Large intestine (tissue), 3 donors: ENCODE data around the gene WWOX. TPM values are rescaled to one million over a fixed set of nuclear protein-coding genes. Genes with fewer than 3 reads are reported as not detected.

Experiments used
- DNase-seq, 2 donors: peaks; one replicate each; pipeline versions ENCODE4 v3.0.0 to v3.0.0-alpha.2; 2013
- H3K27ac ChIP-seq: one replicate; pipeline ENCODE4 v1.5.1; 2013; ENCODE audit warnings: low read length
- H3K27me3 ChIP-seq: 2 replicates; pipeline ENCODE4 v1.6.1; 2013; ENCODE audit warnings: low read length; ENCODE audit not compliant: control insufficient read depth, insufficient read depth
- H3K36me3 ChIP-seq: 2 replicates; pipeline ENCODE4 v1.6.1; 2013; ENCODE audit warnings: low read length; ENCODE audit not compliant: control insufficient read depth, insufficient read depth
- H3K4me1 ChIP-seq: one replicate; pipeline ENCODE4 v1.6.1; 2013; ENCODE audit warnings: low read length; ENCODE audit not compliant: control insufficient read depth, insufficient read depth
- H3K4me3 ChIP-seq: one replicate; pipeline ENCODE4 v1.5.1; 2013; ENCODE audit warnings: low read length
- H3K9me3 ChIP-seq: one replicate; pipeline ENCODE4 v1.6.1; 2013; ENCODE audit warnings: mild to moderate bottlenecking, low read depth, low read length, moderate library complexity; ENCODE audit not compliant: control insufficient read depth
- WGBS: methylation state at CpG from one replicate; pipeline ENCODE4 v1.1.5; 2013; ENCODE audit warnings: low lambda C conversion rate; ENCODE audit not compliant: insufficient coverage; 5-methylcytosine and 5-hydroxymethylcytosine counted together
- polyA plus RNA-seq: library from polyadenylated mRNA; unstranded; fragments of 120-200 nt; gene quantifications from one replicate; pipeline ENCODE4 v1.2.1, GENCODE V29; 2013

The WWOX gene
- polyA plus RNA-seq, 1 donor, result 16.2 TPM

DNA sequence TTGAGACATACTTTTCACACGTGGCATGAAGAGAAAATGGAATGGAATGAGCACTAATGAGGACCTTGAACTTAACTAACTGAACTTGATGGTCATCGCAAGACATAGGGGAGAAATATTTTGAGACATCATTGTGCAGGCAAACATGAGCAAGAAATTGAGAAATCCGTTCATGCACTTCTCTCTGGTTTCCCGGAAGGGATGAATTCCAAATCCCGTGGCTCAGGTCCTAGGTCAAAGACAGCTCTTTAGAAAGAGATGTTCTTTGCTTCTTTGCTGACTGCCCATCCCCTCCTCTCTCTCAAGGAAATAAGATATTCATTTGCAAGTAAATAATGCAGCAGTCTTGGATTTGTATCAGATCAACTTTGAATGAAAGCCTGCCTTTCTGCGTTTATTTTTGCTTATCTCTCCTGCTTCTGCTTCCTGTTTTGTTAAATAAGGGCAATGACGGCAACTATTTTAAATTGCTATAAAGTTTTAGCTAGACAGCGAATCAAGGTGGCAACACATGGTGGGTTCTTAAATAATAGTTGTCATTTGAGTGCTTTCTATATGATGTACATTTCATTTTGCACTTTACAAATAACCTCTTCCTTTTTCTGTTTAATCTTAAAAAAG lies 843.3 kb downstream of the WWOX start:
- no peak overlapping the region for H3K4me3 ChIP-seq
- H3K4me1 ChIP-seq, result no peaks in the 10 kb centered on the region
- no peak overlapping the region for H3K27ac ChIP-seq
- WGBS, result 70% methylated on average over 6 of the region's 8 CpGs
- H3K27me3 ChIP-seq, result no peaks in the 10 kb centered on the region
- no peak for DNase-seq
- no peaks in the 10 kb centered on the region for H3K36me3 ChIP-seq
- H3K9me3 ChIP-seq, result no peaks in the 10 kb centered on the region

DNA sequence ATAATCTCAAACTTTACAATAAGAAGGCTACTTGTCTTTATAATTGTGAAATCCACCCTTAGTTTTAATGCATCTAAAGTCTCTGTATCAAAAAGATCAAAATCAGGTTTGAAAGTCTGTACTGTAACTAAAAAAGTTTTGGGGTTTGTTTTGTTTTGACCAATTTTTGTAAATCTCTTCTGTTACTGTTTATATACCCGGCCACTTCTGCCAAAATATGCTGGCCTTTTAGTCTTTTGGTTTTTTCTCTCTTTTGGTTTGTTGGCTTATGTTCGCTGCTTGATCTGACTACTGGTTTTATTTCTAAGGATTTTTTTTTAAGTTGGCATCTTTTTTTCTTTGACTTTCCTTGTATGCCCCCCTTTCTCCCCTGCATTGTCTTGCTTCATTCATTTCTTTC lies 845.9 kb downstream of the WWOX start:
- Histone ChIP-seq H3K27me3 (no peaks in the 10 kb centered on the region), H3K4me3 (no peak overlapping the region), H3K27ac (no peak overlapping the region), H3K9me3 (no peaks in the 10 kb centered on the region), H3K4me1 (no peaks in the 10 kb centered on the region), H3K36me3 (no peaks in the 10 kb centered on the region)
- 88% methylated on average over 2 of the region's 2 CpGs for WGBS
- no peak for DNase-seq

DNA sequence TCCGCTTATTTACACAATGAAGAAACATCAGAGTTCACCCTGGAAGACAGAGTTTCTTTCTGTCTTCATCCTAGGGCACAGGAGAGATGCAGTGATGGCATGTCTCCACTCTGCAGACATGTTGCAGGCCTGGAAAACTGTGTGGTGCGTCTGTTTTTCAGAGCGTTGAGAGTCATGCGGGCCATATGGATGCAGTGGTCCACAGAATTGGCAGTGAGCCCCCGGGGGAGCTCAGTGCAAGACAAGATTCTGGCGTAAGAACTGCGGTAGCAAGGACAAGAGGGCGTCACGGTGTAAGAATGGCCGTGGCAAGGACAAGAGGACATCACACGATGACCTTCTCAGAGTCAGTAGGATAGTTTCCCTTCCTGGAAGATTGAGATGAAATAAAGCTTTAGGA lies 847.1 kb downstream of the WWOX start:
- Histone ChIP-seq H3K9me3 (no peaks in the 10 kb centered on the region), H3K4me3 (no peak overlapping the region), H3K27ac (no peak overlapping the region), H3K36me3 (no peaks in the 10 kb centered on the region), H3K27me3 (no peaks in the 10 kb centered on the region), H3K4me1 (no peaks in the 10 kb centered on the region)
- no peak for DNase-seq
- 100% methylated on average over 1 of the region's 11 CpGs for WGBS

DNA sequence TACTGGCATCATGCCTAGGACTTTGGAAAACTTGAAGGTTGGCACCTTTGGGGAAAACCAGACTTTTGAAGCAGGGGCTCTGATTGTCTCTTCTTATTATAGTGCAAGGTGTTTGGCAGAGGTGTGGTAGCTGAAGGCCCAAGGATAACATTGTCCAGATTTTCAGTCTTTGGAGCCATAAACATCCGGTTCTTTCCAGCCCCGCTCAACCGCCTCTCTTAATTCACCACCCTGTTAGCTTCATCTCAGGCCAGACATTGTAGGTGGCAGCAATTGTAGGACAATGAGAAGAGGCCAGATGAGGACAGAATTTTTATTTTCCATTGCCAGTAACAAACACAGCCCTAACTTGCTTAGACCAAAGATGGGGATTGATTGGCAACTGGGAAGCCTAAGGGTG lies 851.3 kb downstream of the WWOX start:
- DNase-seq, result no peak
- Histone ChIP-seq H3K4me1 (no peaks in the 10 kb centered on the region), H3K27ac (no peak overlapping the region), H3K36me3 (no peaks in the 10 kb centered on the region), H3K27me3 (no peaks in the 10 kb centered on the region), H3K4me3 (no peak overlapping the region), H3K9me3 (no peaks in the 10 kb centered on the region)
- WGBS, result no CpG with 5 or more reads among the region's 3 CpGs

DNA sequence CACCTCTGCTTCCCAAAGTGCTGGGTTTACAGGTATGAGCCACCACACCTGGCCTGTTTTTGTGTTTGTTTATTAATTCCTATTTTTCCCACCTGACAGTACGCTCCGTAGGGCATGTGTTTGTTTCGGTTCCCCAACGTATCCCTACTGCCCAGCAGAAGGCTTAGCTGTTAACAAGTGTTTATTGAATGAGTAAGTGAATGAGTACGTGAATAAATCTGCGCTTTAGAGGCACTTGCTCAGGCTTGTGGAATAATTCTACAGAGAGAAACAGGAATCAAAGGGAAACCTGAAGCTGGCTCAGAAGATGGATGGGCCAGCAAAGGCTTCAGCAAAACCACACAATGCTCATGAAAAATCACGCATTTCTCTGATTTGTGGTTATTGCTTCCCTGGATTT lies 853.2 kb downstream of the WWOX start:
- H3K4me3 ChIP-seq, result no peak overlapping the region
- H3K36me3 ChIP-seq, result no peaks in the 10 kb centered on the region
- WGBS, result 100% methylated on average over 1 of the region's 7 CpGs
- H3K27me3 ChIP-seq, result no peaks in the 10 kb centered on the region
- H3K4me1 ChIP-seq, result no peaks in the 10 kb centered on the region
- H3K9me3 ChIP-seq, result no peaks in the 10 kb centered on the region
- H3K27ac ChIP-seq, result no peak overlapping the region
- DNase-seq, result no peak

DNA sequence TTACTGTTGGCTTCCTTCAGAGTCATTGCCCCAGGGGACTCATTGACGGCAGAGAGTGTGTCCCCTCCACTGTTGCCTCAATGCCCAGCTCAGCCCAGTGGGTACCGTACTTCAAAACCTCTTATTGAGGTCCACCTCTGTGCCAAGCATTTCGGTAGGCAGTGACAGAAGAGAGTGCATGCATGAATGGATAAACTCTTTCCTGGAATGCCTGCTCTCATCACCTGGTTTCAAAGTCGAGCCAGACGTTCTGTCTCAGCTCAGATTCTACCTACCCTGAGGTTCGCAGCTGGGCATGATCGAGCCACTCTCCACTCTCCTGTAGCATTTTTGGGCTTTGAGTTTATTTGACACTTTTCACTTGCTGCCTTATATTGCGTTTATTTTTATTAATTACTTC lies 854.1 kb downstream of the WWOX start:
- WGBS, result 100% methylated on average over 1 of the region's 8 CpGs
- Histone ChIP-seq H3K4me3 (no peak overlapping the region), H3K27ac (no peak overlapping the region), H3K36me3 (no peaks in the 10 kb centered on the region), H3K4me1 (no peaks in the 10 kb centered on the region), H3K9me3 (no peaks in the 10 kb centered on the region), H3K27me3 (no peaks in the 10 kb centered on the region)
- no peak for DNase-seq

DNA sequence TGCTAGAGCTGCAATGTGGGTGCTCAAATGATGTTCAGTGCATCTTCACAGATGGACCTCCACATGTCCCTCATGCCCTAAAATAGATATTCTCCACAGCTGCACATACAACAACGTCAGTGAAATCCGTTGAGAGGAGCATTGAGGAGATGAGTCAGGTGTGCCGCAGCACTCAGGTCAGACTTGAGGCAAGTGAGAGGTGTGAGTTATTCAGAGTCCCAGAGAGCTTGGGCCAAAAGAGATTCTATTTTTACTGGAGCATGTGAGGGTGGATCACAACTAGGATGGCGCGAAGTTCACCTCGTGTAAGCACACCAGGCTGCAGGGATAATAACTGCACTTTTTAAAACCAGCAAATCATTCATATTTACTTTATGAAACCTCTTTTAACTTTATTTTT lies 855.8 kb downstream of the WWOX start:
- no peaks in the 10 kb centered on the region for H3K9me3 ChIP-seq
- no peaks in the 10 kb centered on the region for H3K27me3 ChIP-seq
- no peaks in the 10 kb centered on the region for H3K36me3 ChIP-seq
- 100% methylated on average over 3 of the region's 6 CpGs for WGBS
- no peaks in the 10 kb centered on the region for H3K4me1 ChIP-seq
- H3K27ac ChIP-seq, result no peak overlapping the region
- no peak for DNase-seq
- H3K4me3 ChIP-seq, result no peak overlapping the region

DNA sequence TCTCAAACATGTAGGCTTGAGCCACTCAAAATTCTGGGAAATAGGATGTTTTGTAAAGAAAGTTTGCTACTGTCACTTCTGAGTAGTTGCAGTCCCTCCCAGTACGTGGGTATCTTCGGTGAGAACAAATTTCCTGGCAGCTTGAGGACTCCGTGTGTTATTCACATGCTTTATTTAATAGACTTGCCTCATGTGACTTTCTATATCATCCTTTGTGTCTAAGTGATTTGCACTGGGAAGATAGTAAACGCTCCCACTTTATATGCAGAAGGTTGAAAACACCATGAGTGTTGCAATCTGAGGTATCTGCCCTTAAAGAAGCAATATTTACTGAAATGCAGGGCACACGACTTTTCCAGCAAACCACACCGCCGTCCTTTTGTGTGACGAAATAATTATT lies 857.4 kb downstream of the WWOX start:
- no peaks in the 10 kb centered on the region for H3K9me3 ChIP-seq
- no peak overlapping the region for H3K4me3 ChIP-seq
- no peaks in the 10 kb centered on the region for H3K36me3 ChIP-seq
- DNase-seq, result no peak
- H3K4me1 ChIP-seq, result no peaks in the 10 kb centered on the region
- H3K27ac ChIP-seq, result no peak overlapping the region
- H3K27me3 ChIP-seq, result no peaks in the 10 kb centered on the region
- WGBS, result no CpG with 5 or more reads among the region's 8 CpGs

DNA sequence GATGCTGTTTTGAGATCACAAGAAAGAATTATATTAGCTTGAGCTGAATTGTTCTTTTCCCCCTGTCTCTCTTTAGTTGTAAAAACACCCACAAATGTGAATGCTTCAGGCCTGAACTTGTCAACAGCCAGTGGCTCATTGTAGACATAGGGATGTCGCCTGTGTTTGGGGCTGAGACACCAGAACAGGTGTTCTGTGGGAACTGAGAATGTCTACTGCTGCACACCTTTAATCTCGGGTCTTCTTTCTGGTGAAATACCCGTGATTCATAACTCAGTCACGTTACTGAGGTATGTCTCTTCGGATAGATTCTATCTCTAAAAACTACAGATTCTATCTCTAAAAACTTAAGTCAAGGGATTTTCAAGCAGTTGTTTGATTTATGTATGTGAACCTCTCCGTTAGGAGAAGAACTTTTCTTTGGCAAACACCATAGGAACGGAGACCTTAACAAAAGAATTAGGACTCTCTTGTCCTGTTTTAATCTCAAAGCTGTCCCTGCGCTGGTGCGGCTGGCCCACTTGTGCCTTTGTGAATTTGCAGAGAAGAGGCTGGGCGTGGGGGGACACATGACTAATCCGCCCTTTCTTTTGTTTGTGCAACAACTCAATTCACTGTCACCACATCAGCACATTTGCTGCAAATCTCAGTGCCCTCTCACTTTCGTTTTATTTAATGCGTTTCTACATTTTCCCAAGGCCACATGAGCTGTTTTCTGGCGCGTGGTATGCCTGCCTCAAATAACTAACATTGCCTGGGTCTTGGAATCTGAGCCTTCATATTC lies 858.1 kb downstream of the WWOX start:
- no peak overlapping the region for H3K4me3 ChIP-seq

DNA sequence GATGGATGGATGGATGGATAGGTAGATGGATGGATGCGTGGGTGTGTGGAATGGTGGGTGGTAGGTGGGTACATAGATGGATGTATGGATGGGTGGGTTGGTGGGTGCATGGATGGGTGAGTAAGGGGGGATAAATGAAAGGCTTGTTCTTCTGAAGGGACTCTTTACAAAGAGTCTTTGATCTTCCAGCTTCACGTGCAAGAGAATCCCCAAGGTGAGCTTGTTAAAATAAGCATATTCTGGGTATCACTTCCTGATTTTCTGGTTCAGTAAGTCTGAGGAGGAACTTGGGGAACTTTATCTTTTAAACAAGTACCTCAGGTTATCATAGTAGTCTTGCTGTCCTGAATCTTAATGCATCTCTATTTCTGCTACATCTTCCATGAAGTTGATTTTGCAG lies 862.0 kb downstream of the WWOX start:
- Histone ChIP-seq H3K4me1 (no peaks in the 10 kb centered on the region), H3K36me3 (no peaks in the 10 kb centered on the region), H3K9me3 (no peaks in the 10 kb centered on the region), H3K27ac (no peak overlapping the region), H3K4me3 (no peak overlapping the region), H3K27me3 (no peaks in the 10 kb centered on the region)
- WGBS, result no CpG with 5 or more reads among the region's 2 CpGs
- DNase-seq, result no peak

More for the DNA sequence above, 858.1 kb downstream of the WWOX start:
- Histone ChIP-seq H3K4me1 (no peaks in the 10 kb centered on the region), H3K9me3 (no peaks in the 10 kb centered on the region), H3K36me3 (no peaks in the 10 kb centered on the region), H3K27me3 (no peaks in the 10 kb centered on the region), H3K27ac (no peak overlapping the region)
- DNase-seq, result no peak
- 89% methylated on average over 3 of the region's 15 CpGs for WGBS

DNA sequence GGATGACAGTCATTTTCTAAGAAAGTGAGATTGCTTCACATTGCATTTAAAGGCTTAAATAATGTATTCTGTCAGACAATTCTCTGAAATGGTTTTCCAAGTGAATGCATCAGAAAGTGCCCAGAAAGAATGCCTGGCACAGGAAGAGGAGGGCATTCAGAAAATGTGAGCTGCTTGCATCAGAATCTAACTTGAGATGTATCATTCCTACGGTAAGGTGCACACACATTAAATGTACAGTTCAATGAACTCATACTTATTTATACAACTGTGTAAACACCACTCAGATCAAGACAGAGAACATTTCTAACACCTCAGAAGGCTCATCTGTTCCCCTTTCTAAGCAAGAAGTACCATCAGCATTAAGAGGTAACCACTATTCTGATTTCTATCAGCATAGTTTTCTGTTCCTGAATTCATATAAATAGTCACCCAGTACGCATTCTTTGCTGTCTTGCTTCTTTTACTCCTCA lies 863.0 kb downstream of the WWOX start:
- no peak overlapping the region for H3K27ac ChIP-seq
- H3K27me3 ChIP-seq, result no peaks in the 10 kb centered on the region
- 83% methylated on average over 2 of the region's 2 CpGs for WGBS
- no peak for DNase-seq
- no peak overlapping the region for H3K4me3 ChIP-seq
- H3K4me1 ChIP-seq, result no peaks in the 10 kb centered on the region
- H3K36me3 ChIP-seq, result no peaks in the 10 kb centered on the region
- no peaks in the 10 kb centered on the region for H3K9me3 ChIP-seq
